Keratinocyte (primary cell): Measurements from ENCODE around the gene PPP1R1C. TPM values are rescaled to one million over a fixed set of nuclear protein-coding genes. Genes with fewer than 3 reads are reported as not detected.

Experiments used
- DNase-seq: peaks from one replicate; pipeline ENCODE4 v3.0.0-alpha.2; 2011; ENCODE audit warnings: low read depth, missing footprints, low spot score
- FAIRE-seq: peaks from 2 replicates; lab custom pipeline; 2011; peaks lifted over from hg19 to GRCh38; lab: Jason Lieb, UNC
- H2AFZ ChIP-seq: 2 replicates; pipeline ENCODE4 v1.6.0; 2012; ENCODE audit warnings: low read length, control low read depth, inconsistent platforms; ENCODE audit not compliant: control insufficient read depth
- H3K27ac ChIP-seq: 2 replicates; pipeline ENCODE4 v1.5.1; 2011; ENCODE audit warnings: low read length; ENCODE audit not compliant: control insufficient read depth, insufficient read depth
- H3K27me3 ChIP-seq: 3 replicates; pipeline ENCODE4 v1.6.0; 2011; ENCODE audit warnings: low read length; ENCODE audit not compliant: control insufficient read depth, insufficient read depth; ENCODE audit errors: extremely low read depth
- H3K36me3 ChIP-seq, 2 experiments: 2 replicates in 1 of 2; 3 replicates in 1 of 2; pipeline ENCODE4 v1.5.1; 2011; ENCODE audit warnings: low read length in 2 of 2, mild to moderate bottlenecking in 1 of 2; ENCODE audit not compliant: control insufficient read depth in 2 of 2, insufficient read depth in 2 of 2; ENCODE audit errors: extremely low read depth in 1 of 2
- H3K4me1 ChIP-seq: 3 replicates; pipeline ENCODE4 v1.5.1; 2011; ENCODE audit warnings: low read length; ENCODE audit not compliant: control insufficient read depth, insufficient read depth; ENCODE audit errors: extremely low read depth
- H3K4me2 ChIP-seq: 3 replicates; pipeline ENCODE4 v1.6.0; 2011; ENCODE audit warnings: low read depth, low read length; ENCODE audit not compliant: control insufficient read depth, insufficient read depth; ENCODE audit errors: extremely low read depth
- H3K4me3 ChIP-seq, 3 experiments: fragments of 200-600 bp in 1 of 3; sonication (generic) in 1 of 3; 2 replicates in 2 of 3; 3 replicates in 1 of 3; pipeline ENCODE4 v1.5.1; 2011 to 2016; ENCODE audit warnings: low read length in 3 of 3, mild to moderate bottlenecking in 3 of 3, control low read depth in 2 of 3, inconsistent platforms in 1 of 3, low read depth in 1 of 3, mixed read lengths in 1 of 3, mixed run types in 1 of 3, moderate library complexity in 1 of 3; ENCODE audit not compliant: control insufficient read depth in 2 of 3, insufficient read depth in 2 of 3; ENCODE audit errors: extremely low read depth in 1 of 3
- H3K79me2 ChIP-seq: 2 replicates; pipeline ENCODE4 v1.6.0; 2012; ENCODE audit warnings: low read length; ENCODE audit not compliant: control insufficient read depth, insufficient read depth
- H3K9ac ChIP-seq: 3 replicates; pipeline ENCODE4 v1.6.0; 2011; ENCODE audit warnings: low read length; ENCODE audit not compliant: control insufficient read depth, insufficient read depth; ENCODE audit errors: extremely low read depth
- H3K9me1 ChIP-seq: 3 replicates; pipeline ENCODE4 v1.6.0; 2011; ENCODE audit warnings: low read length; ENCODE audit not compliant: control insufficient read depth, insufficient read depth; ENCODE audit errors: extremely low read depth
- H3K9me3 ChIP-seq: 2 replicates; pipeline ENCODE4 v1.5.1; 2012; ENCODE audit warnings: low read depth, low read length; ENCODE audit not compliant: control insufficient read depth
- H4K20me1 ChIP-seq: 3 replicates; pipeline ENCODE4 v1.6.0; 2011; ENCODE audit warnings: low read length; ENCODE audit not compliant: control insufficient read depth, insufficient read depth; ENCODE audit errors: extremely low read depth
- CTCF ChIP-seq, 3 experiments: IDR thresholded peaks in 1 of 3; conservative IDR thresholded peaks in 1 of 3; optimal IDR thresholded peaks in 1 of 3; 2 replicates in 2 of 3; 3 replicates in 1 of 3; pipeline versions ENCODE3 to v1.5.1; 2011; ENCODE audit warnings: low read length in 3 of 3, mild to moderate bottlenecking in 3 of 3, moderate library complexity in 2 of 3, control low read depth in 1 of 3, inconsistent platforms in 1 of 3; ENCODE audit not compliant: insufficient read depth in 2 of 3; ENCODE audit errors: extremely low read depth in 1 of 3
- EZH2 ChIP-seq: IDR thresholded peaks from one replicate; pipeline ENCODE4 v1.6.1; 2012; ENCODE audit warnings: inconsistent platforms, mild to moderate bottlenecking, low read length, moderate library complexity
- dilution Hi-C: fragments of 300-500 bp; cut with MboI; formaldehyde crosslinking; loops from one replicate; pipeline ENCODE4 v1.7.0; 2020; ENCODE audit warnings: low sequenced_read_pairs; ENCODE audit not compliant: extremely low pct_ligation_motif_present
- polyA plus RNA-seq, 5 experiments: library from polyadenylated mRNA; depleted of rRNA in 3 of 5; stranded (reverse) in 3 of 5; stranded (forward) in 1 of 5; unstranded in 1 of 5; fragments of >200 nt; gene quantifications; 1 replicate in 1 of 5; 2 replicates in 3 of 5; 3 replicates in 1 of 5; pipeline versions ENCODE4 v1.2.1 to v1.2.3, GENCODE V29; 2011 to 2012; ENCODE audit warnings: missing spikeins in 2 of 5, low read depth in 1 of 5, low replicate concordance in 1 of 5

PPP1R1C gene
- polyA plus RNA-seq, 1 donor (not counting 4 experiments of a cell fraction or from before 2014, with no cell fraction given): 4.3 TPM

GRCh38 chr2:182069908-182070307 is 84.3 kb downstream of the PPP1R1C start:
- FAIRE-seq (no peak), DNase-seq (no peak)
- TF ChIP-seq EZH2: no peak
- TF ChIP-seq CTCF (optimal IDR thresholded peaks at IDR 0.05 in 1 of 3, IDR thresholded peaks at IDR 0.05 in 1 of 3, conservative IDR thresholded peaks at IDR 0.05 in 1 of 3; ENCODE audit: extremely low read depth in 1 of 3, insufficient read depth in 2 of 3, low read length in 3 of 3): no peak
- Histone ChIP-seq H2AFZ (no peak overlapping the region), H3K36me3 (no peaks in the 10 kb centered on the region), H3K27me3 (no peaks in the 10 kb centered on the region), H3K4me1 (peaks cover 21% of the 10 kb centered on the region), H4K20me1 (no peaks in the 10 kb centered on the region), H3K79me2 (no peaks in the 10 kb centered on the region), H3K27ac (no peak overlapping the region), H3K4me3 (no peak overlapping the region), H3K4me2 (no peak overlapping the region), H3K9me3 (no peaks in the 10 kb centered on the region), H3K9me1 (no peaks in the 10 kb centered on the region), H3K9ac (no peak overlapping the region)
- dilution Hi-C loops: no loop called here

- Histone ChIP-seq H3K36me3 (no peaks in the 10 kb centered on the region), H3K4me1 (peaks cover 21% of the 10 kb centered on the region), H3K4me3 (no peak overlapping the region), H3K4me2 (no peak overlapping the region), H3K9me1 (no peaks in the 10 kb centered on the region), H3K79me2 (no peaks in the 10 kb centered on the region), H3K27me3 (no peaks in the 10 kb centered on the region), H3K9me3 (no peaks in the 10 kb centered on the region), H2AFZ (no peak overlapping the region), H3K27ac (no peak overlapping the region), H3K9ac (no peak overlapping the region), H4K20me1 (no peaks in the 10 kb centered on the region)
- dilution Hi-C loops: no loop called here
- TF ChIP-seq CTCF (optimal IDR thresholded peaks at IDR 0.05 in 1 of 3, IDR thresholded peaks at IDR 0.05 in 1 of 3, conservative IDR thresholded peaks at IDR 0.05 in 1 of 3; ENCODE audit: extremely low read depth in 1 of 3, insufficient read depth in 2 of 3, low read length in 3 of 3): no peak
- no peak for TF ChIP-seq EZH2
- FAIRE-seq (no peak), DNase-seq (no peak)
Measured at GRCh38 chr2:182070736-182071135, 85.1 kb downstream of the PPP1R1C start.
